Hepatocyte (in vitro differentiated cells): ENCODE measurements around the gene C15orf62. TPM values are rescaled to one million over a fixed set of nuclear protein-coding genes. Genes with fewer than 3 reads are reported as not detected.

ENCODE experiments used
- DNase-seq: peaks from one replicate; pipeline ENCODE4 v3.0.0-alpha.2; 2016; ENCODE audit warnings: low spot score
- H2AFZ ChIP-seq: fragments of 200-600 bp; sonication (generic); 2 replicates; pipeline ENCODE4 v1.6.0; 2016; ENCODE audit warnings: antibody characterized with exemption, mild to moderate bottlenecking
- H3K27ac ChIP-seq: fragments of 200-600 bp; sonication (generic); 2 replicates; pipeline ENCODE4 v1.5.1; 2016; ENCODE audit warnings: mild to moderate bottlenecking
- H3K27me3 ChIP-seq: fragments of 200-600 bp; sonication (generic); 2 replicates; pipeline ENCODE4 v1.6.1; 2016
- H3K36me3 ChIP-seq: fragments of 200-600 bp; sonication (generic); replicated peaks from 2 replicates; pipeline ENCODE4 v1.5.1; 2016; ENCODE audit warnings: low read depth; ENCODE audit not compliant: insufficient read depth
- H3K4me1 ChIP-seq: fragments of 200-600 bp; sonication (generic); 2 replicates; pipeline ENCODE4 v1.5.1; 2016; ENCODE audit warnings: mild to moderate bottlenecking, moderate library complexity; ENCODE audit not compliant: insufficient read depth
- H3K4me2 ChIP-seq: fragments of 200-600 bp; sonication (generic); 2 replicates; pipeline ENCODE4 v1.6.0; 2016
- H3K4me3 ChIP-seq: fragments of 200-600 bp; sonication (generic); 2 replicates; pipeline ENCODE4 v1.5.1; 2016; ENCODE audit warnings: mild to moderate bottlenecking
- H3K79me2 ChIP-seq: fragments of 200-600 bp; sonication (generic); 2 replicates; pipeline ENCODE4 v1.6.0; 2017; ENCODE audit warnings: mild to moderate bottlenecking
- H3K9me2 ChIP-seq: fragments of 200-600 bp; sonication (generic); replicated peaks from 2 replicates; pipeline ENCODE4 v1.6.0; 2017; ENCODE audit warnings: mild to moderate bottlenecking; ENCODE audit not compliant: insufficient read depth
- H3K9me3 ChIP-seq: fragments of 200-600 bp; sonication (generic); 2 replicates; pipeline ENCODE4 v1.5.1; 2016; ENCODE audit warnings: low read depth, mild to moderate bottlenecking
- H4K20me1 ChIP-seq: fragments of 200-600 bp; sonication (generic); 2 replicates; pipeline ENCODE4 v1.6.0; 2016; ENCODE audit warnings: mild to moderate bottlenecking; ENCODE audit not compliant: insufficient read depth, poor library complexity, severe bottlenecking
- CTCF ChIP-seq: fragments of 200-600 bp; sonication (generic); IDR thresholded peaks from 2 replicates; pipeline ENCODE4 v1.5.1; 2016; ENCODE audit warnings: antibody characterized with exemption, mild to moderate bottlenecking; ENCODE audit not compliant: poor library complexity
- EZH2 ChIP-seq: fragments of 200-600 bp; sonication (generic); IDR thresholded peaks from 2 replicates; pipeline ENCODE4 v1.6.1; 2016; ENCODE audit warnings: antibody characterized with exemption, mild to moderate bottlenecking, borderline replicate concordance
- EZH2phosphoT487 ChIP-seq: fragments of 200-600 bp; sonication (generic); IDR thresholded peaks from one replicate; pipeline ENCODE4 v1.6.1; 2018; ENCODE audit warnings: antibody characterized with exemption, mild to moderate bottlenecking, low read depth, moderate library complexity; ENCODE audit not compliant: unreplicated experiment, severe bottlenecking
- WGBS: methylation state at CpG from one replicate; pipeline ENCODE4 v1.1.6; 2016; ENCODE audit warnings: low lambda C conversion rate; ENCODE audit errors: missing lambda C conversion rate; 5-methylcytosine and 5-hydroxymethylcytosine counted together
- polyA plus RNA-seq: library from polyadenylated mRNA; unstranded; fragments of >200 nt; fragmentation: Nextera tagmentation; extraction: Ambion mirVana; gene quantifications from 2 replicates; pipeline ENCODE4 v1.2.1, GENCODE V29; 2016
- total RNA-seq: library from RNA; depleted of rRNA; stranded (reverse); fragments of >200 nt; gene quantifications from 2 replicates; pipeline ENCODE4 v1.2.3, GENCODE V29; 2014

Gene C15orf62
- total and polyA plus RNA-seq, 2 experiments from 2014 or later: 0.43 to 0.97 TPM

DNA sequence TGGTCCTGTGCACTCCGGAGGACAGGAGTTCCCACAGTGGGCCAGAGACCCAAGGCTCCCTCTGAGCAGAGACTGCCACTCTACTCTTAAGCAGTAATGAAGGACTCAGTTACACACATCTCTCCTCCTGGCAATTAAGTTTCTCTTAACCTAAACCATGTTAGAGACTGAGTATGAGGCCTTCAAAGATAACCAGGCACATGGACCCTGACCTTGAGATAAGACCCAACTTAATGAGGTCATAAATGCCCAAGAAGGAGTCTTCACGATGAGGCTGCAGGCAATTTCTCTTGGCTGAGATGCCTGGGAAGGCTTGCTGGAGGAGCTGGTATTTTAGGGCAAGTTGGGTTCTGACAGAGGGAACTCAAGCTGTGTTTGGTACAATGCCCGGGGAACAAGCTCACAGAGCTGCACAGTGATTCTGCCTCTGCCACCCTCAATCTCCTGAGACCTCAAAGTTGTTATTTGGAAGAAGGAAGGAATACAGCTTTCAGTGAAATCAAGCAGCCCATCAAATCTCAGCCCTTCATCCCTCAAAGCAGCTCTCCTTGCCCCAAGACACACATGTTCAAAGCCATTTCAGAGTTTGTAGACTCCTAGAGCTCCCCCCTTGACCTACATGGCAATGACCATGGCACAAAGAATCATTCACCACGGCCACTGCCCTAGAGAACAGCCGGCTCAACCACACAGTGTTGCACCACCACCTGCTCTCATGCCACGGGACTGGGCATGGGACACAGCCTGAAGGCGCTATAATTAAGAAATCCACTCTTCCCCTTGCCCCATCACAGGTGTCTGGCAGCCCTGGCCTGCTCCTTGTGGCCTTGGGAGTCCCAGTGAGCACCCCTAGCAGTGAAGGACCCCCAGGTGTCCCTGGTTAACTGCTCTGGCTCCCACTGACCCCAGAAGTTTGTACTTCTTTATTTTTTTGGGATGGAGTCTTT, 21.8 kb upstream of the C15orf62 start:
- 71% methylated on average over 7 of the region's 7 CpGs for WGBS
- Histone ChIP-seq H2AFZ (no peak overlapping the region), H3K36me3 (no peaks in the 10 kb centered on the region), H4K20me1 (no peaks in the 10 kb centered on the region), H3K9me3 (no peaks in the 10 kb centered on the region), H3K9me2 (no peaks in the 10 kb centered on the region), H3K4me2 (no peak overlapping the region), H3K4me3 (no peak overlapping the region), H3K79me2 (peaks cover 27% of the 10 kb centered on the region), H3K27me3 (no peaks in the 10 kb centered on the region), H3K27ac (peak overlapping the region; percentile 82), H3K4me1 (peaks cover 11% of the 10 kb centered on the region)
- DNase-seq: no peak
- no peak for TF ChIP-seq CTCF
- no peak for TF ChIP-seq EZH2phosphoT487
- TF ChIP-seq EZH2: no peak

- DNase-seq: no peak
- H3K4me2 ChIP-seq: no peak overlapping the region
- H3K27ac ChIP-seq: no peak overlapping the region
- H3K9me3 ChIP-seq: no peaks in the 10 kb centered on the region
- H3K36me3 ChIP-seq: no peaks in the 10 kb centered on the region
- TF ChIP-seq EZH2phosphoT487 (no peak), CTCF (no peak), EZH2 (no peak)
- H3K9me2 ChIP-seq: no peaks in the 10 kb centered on the region
- H3K27me3 ChIP-seq: no peaks in the 10 kb centered on the region
- H3K4me3 ChIP-seq: no peak overlapping the region
- WGBS: 94% methylated on average over 4 of the region's 4 CpGs
- no peaks in the 10 kb centered on the region for H4K20me1 ChIP-seq
- peaks cover 39% of the 10 kb centered on the region for H3K79me2 ChIP-seq
- peaks cover 18% of the 10 kb centered on the region for H3K4me1 ChIP-seq
- H2AFZ ChIP-seq: no peak overlapping the region
These were observed 20.6 kb upstream of the C15orf62 start for GRCh38 chr15:40749151-40749630.

DNA sequence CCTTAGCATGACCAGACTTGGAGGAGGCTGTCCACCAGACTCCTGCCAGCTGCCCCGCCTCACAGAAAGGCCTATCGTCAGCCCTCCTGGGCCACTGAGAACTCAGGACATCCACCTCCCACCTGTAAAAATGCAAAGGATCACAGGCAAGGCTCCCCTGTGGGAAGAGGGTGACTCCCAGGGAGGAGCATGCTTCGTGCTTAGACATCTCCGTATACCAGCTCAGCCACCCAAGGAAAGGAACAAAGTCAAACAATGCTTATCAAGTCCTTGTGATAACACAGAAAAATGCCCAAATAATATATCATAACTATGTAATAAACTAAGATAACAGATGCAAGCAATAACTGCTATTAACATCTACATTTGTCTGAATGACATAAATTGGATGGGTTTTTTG, 18.9 kb upstream of the C15orf62 start:
- Histone ChIP-seq H3K27ac (peak overlapping the region; percentile 2), H2AFZ (no peak overlapping the region), H3K4me3 (no peak overlapping the region), H3K4me2 (no peak overlapping the region), H3K36me3 (no peaks in the 10 kb centered on the region), H3K9me3 (no peaks in the 10 kb centered on the region), H3K9me2 (no peaks in the 10 kb centered on the region), H3K79me2 (peaks cover 40% of the 10 kb centered on the region), H3K27me3 (no peaks in the 10 kb centered on the region), H3K4me1 (peaks cover 22% of the 10 kb centered on the region), H4K20me1 (no peaks in the 10 kb centered on the region)
- DNase-seq: no peak
- WGBS: 84% methylated on average over 4 of the region's 4 CpGs
- no peak for TF ChIP-seq EZH2phosphoT487
- no peak for TF ChIP-seq EZH2
- no peak for TF ChIP-seq CTCF
